Hematopoietic multipotent progenitor cell treated with erythropoietin and hydrocortisone succinate and interleukin-3 and kit ligand, for 15 days (in vitro differentiated cells): ENCODE data around the gene RFFL.

Experiments used
- DNase-seq: peaks from one replicate; pipeline ENCODE4 v3.0.0-alpha.2; 2015; ENCODE audit warnings: low spot score

Gene RFFL

GRCh38 chr17:34974794-34975785 is 88.4 kb downstream of the RFFL start:
- no peak for DNase-seq

DNA sequence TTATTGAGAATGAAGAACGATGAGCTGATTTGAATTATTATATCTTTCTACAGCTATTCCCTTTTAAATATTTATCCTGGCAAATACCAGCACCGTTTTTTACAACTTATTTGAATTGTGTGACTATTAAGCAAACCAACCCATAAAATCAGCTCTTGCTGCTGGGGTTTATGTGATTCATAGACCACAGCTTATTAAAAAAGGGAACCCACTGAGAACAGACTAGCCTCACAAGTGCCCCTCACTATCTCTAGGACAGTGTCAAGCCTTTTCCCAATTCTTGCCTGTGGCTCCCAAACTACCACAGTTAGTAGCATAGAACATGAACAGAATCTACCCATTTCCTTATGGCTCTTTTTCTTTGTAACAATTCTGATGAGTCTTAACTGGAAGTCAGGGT is 89.3 kb downstream of the RFFL start:
- no peak for DNase-seq

- DNase-seq, result peak; percentile 97
Observed at GRCh38 chr17:34961093-34961911, 102.2 kb downstream of the RFFL start, which contains the start of the genes CCT6B and ZNF830. TSS of gene CCT6B (minus strand) at chr17:34961460. CDS start at chr17:34961393, 67 bp downstream. TSS of gene ZNF830 (plus strand) at chr17:34961540. CDS start at chr17:34961567, 27 bp downstream.

GRCh38 chr17:34958438-34958837 is 105.1 kb downstream of the RFFL start:
- DNase-seq, result no peak
